ENCODE results near the gene MTM1. TPM values are rescaled to one million over a fixed set of nuclear protein-coding genes. Genes with fewer than 3 reads are reported as not detected.

MTM1 gene
- total RNA-seq, 1 experiment from 2014 or later, result 6.4 TPM

DNA sequence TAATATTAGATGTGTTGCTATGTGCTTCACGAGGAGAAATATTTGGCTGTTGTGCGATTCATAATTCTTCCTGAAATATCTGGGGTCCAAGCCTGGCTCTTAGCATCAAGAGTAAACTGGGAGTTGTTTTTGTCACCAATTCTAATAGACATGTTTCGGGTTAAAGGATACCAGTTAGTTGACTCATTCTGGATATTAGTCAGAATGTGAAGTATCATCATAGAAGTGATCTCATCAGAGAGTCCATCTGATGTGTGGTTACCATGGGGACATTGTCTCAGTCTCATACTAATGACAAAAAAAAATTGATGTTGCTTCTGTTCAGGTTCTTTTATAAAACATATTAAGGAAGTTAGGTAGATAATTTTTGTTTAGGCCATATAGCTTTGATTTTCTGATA, 67.5 kb downstream of the MTM1 start:
- Histone ChIP-seq H2AK5ac (ENCODE audit: insufficient read length, low read length) (no peak overlapping the region), H2BK5ac (ENCODE audit: insufficient read length, low read length) (no peak overlapping the region), H3K4me2 (ENCODE audit: insufficient read depth, insufficient read length, low read length) (no peak overlapping the region), H4K91ac (ENCODE audit: insufficient read length, low read depth, low read length) (no peak overlapping the region), H3K9ac (ENCODE audit: extremely low read depth, insufficient read length, low read length) (no peak overlapping the region), H2BK20ac (ENCODE audit: low read depth, low read length, poor library complexity, severe bottlenecking) (no peak overlapping the region), H2BK120ac (ENCODE audit: low read depth, low read length, poor library complexity, severe bottlenecking) (no peak overlapping the region), H4K20me1 (ENCODE audit: control insufficient read depth, insufficient read depth, insufficient read length) (no peaks in the 10 kb centered on the region), H4K8ac (replicated peaks; ENCODE audit: insufficient read length, low read depth, low read length) (no peak overlapping the region), H2BK12ac (ENCODE audit: insufficient read length, low read depth, low read length) (no peak overlapping the region), H3K18ac (ENCODE audit: insufficient read length, low read depth, low read length) (no peak overlapping the region), H3K23me2 (ENCODE audit: insufficient read length, low read depth, low read length, poor library complexity, severe bottlenecking) (no peaks in the 10 kb centered on the region), H3K79me1 (ENCODE audit: insufficient read depth, low read depth, low read length, poor library complexity, severe bottlenecking) (no peaks in the 10 kb centered on the region), H3K4ac (ENCODE audit: low read depth, low read length) (no peak overlapping the region), H3K56ac (ENCODE audit: insufficient read length, low read depth, low read length) (no peak overlapping the region), H2AFZ (ENCODE audit: low read length) (no peak overlapping the region), H3K23ac (ENCODE audit: insufficient read length, low read depth, low read length) (no peak overlapping the region), H3K14ac (ENCODE audit: insufficient read depth, low read length) (no peak overlapping the region), H3T11ph (ENCODE audit: low read length) (no peak overlapping the region), H4K5ac (ENCODE audit: insufficient read length, low read depth, low read length) (no peak overlapping the region), H3K4me1 (ENCODE audit: insufficient read depth, low read length) (0 out of 2 replicates have a peak, but pooled peaks cover 2% of the 10 kb centered on the region), H3K27me3 (ENCODE audit: insufficient read depth, low read length) (no peaks in the 10 kb centered on the region), H3K27ac (ENCODE audit: insufficient read length, low read depth, low read length) (no peak overlapping the region), H3K79me2 (ENCODE audit: insufficient read depth, low read length) (no peaks in the 10 kb centered on the region), H3K9me3 (ENCODE audit: control insufficient read depth, low read depth, low read length) (no peaks in the 10 kb centered on the region), H2BK15ac (ENCODE audit: low read depth, low read length) (no peak overlapping the region)
- no peak overlapping the region for H3K4me3 Mint-ChIP-seq
- no peaks in the 10 kb centered on the region for H3K27me3 Mint-ChIP-seq (ENCODE audit: low read depth)
- peaks cover 0 to 4% (median 4%) of the 10 kb centered on the region in 3 experiments; a peak in 4 of 7 replicates for H3K36me3 Mint-ChIP-seq (ENCODE audit: insufficient read depth in 1 of 3, low read depth in 3 of 3)
- H3K9me3 Mint-ChIP-seq, result peaks cover 47 to 55% of the 10 kb centered on the region in 2 experiments
- no peak for DNase-seq
- WGBS (ENCODE audit: extremely low coverage, insufficient read length, low lambda C conversion rate), result no CpG with 5 or more reads among the region's 3 CpGs
- TF ChIP-seq, protein P1, sequence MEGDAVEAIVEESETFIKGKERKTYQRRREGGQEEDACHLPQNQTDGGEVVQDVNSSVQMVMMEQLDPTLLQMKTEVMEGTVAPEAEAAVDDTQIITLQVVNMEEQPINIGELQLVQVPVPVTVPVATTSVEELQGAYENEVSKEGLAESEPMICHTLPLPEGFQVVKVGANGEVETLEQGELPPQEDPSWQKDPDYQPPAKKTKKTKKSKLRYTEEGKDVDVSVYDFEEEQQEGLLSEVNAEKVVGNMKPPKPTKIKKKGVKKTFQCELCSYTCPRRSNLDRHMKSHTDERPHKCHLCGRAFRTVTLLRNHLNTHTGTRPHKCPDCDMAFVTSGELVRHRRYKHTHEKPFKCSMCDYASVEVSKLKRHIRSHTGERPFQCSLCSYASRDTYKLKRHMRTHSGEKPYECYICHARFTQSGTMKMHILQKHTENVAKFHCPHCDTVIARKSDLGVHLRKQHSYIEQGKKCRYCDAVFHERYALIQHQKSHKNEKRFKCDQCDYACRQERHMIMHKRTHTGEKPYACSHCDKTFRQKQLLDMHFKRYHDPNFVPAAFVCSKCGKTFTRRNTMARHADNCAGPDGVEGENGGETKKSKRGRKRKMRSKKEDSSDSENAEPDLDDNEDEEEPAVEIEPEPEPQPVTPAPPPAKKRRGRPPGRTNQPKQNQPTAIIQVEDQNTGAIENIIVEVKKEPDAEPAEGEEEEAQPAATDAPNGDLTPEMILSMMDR (conservative IDR thresholded peaks at IDR 0.05), result no peak
- H3K4me1 Mint-ChIP-seq, result no peaks in the 10 kb centered on the region
- H3K27ac Mint-ChIP-seq, result no peak overlapping the region

Measured in H9 (cell line).